ENCODE measurements around the gene G6PC1.

The G6PC1 gene

GRCh38 chr17:42917236-42917603, 16.6 kb downstream of the G6PC1 start:
- TF ChIP-seq CEBPB (IDR thresholded peaks at IDR 0.05), result no peak
- TF ChIP-seq TEAD4 (IDR thresholded peaks at IDR 0.05), result peak; percentile 81

DNA sequence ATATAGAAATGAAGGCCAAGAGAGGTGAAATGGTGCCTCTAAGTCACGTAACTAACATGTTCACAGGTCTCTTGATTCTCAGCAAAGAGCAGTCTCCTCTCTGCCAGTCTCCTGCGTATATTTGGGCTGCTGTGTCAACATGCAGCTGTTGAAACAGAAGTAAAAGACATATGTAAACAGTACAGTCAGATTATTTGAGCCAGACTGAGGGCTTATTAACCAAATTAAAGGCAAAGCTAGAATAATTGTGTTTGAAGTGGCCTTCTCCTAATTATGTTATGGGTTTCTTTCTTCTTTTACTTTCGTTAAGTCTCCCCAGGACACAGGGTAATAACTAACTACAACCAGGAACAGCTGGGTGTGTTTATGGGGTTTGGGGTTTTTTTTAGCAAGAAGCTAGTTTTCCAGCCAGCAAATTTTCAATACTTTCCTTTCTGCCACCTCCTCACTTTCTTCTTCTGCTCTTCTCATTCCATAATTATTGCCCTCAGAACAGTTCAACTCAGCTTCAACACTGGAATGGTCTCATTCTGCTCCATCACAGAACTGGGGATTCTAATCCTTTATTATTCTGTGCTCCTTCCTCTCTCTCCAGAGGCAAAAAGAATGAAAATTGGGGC, 18.4 kb downstream of the G6PC1 start:
- TF ChIP-seq TEAD4 (IDR thresholded peaks at IDR 0.05) (no peak), YY1 (IDR thresholded peaks at IDR 0.05; ENCODE audit: low read depth) (no peak), FOXM1 (IDR thresholded peaks at IDR 0.05; ENCODE audit: borderline replicate concordance, low read depth) (no peak), CREB1 (IDR thresholded peaks at IDR 0.05; ENCODE audit: low read depth) (no peak), ZBTB7A (IDR thresholded peaks at IDR 0.05; ENCODE audit: low read depth) (no peak), TAF1 (IDR thresholded peaks at IDR 0.05; ENCODE audit: low read depth) (no peak), CEBPB (IDR thresholded peaks at IDR 0.05) (no peak), REST (IDR thresholded peaks at IDR 0.05; ENCODE audit: low read depth) (no peak), TCF12 (IDR thresholded peaks at IDR 0.05; ENCODE audit: low read depth) (no peak), EGR1 (IDR thresholded peaks at IDR 0.05) (no peak), EP300 (IDR thresholded peaks at IDR 0.05; ENCODE audit: borderline replicate concordance) (no peak), NFIC (IDR thresholded peaks at IDR 0.05) (no peak), RAD21 (IDR thresholded peaks at IDR 0.05; ENCODE audit: low read depth) (no peak), USF1 (IDR thresholded peaks at IDR 0.05) (no peak)
- TF ChIP-seq, protein P1, sequence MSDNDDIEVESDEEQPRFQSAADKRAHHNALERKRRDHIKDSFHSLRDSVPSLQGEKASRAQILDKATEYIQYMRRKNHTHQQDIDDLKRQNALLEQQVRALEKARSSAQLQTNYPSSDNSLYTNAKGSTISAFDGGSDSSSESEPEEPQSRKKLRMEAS (IDR thresholded peaks at IDR 0.05), result no peak

DNA sequence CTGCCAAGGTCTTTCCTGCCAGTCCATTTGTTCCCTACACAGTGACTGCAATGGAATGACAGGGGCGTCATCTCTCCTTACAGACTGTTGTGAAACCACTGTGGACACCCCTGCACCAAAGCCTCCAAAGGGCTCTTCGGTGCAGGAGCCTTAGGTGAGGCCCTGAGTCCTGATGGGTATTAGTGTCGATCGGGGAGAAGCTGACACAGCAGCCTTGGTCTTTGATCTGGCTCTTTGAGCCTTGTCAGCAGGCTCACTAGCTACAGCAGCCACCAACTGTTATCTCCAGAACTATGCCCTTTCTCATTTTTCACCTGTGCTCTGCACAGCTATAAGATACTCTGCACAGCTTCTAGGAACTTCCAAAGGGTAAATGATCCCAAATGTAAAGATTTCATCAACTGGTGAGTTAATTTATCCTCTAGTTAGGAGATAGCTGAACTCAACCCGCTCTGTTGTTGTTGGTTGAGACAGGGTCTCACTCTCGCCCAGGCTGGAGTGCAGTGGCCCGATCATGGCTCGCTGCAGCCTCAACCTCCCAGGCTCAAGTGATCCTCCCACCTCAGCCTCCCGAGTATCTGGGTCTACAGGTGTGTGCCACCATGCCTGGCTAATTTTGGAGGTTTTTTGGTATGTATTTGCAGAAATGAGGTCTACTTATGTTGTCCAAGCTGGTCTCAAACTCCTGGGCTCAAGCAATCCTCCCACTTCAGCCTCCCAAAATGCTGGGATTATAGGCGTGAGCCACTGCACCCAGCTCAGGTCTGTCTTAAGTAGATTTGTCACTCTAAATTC, 19.7 kb downstream of the G6PC1 start:
- no peak for TF ChIP-seq YY1 (IDR thresholded peaks at IDR 0.05; ENCODE audit: low read depth)

DNA sequence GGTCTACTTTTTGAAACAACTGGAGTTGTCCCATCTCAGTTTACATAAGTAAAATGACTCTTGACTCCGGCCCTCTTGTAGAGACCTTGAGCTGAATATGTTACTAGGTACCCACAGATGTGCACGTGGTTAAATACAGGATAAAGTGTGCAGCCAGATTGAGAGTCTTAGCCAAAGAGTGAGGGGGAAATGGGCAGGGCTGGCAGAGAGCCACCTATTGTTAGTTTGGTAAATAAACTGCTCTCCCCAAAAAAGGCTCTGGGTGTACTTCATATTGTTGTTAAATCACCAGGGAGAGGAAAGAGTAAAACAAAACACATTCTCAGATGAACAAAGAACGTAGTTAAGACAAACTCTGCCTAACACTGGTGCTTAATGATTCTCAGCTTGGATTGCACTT, 20.3 kb downstream of the G6PC1 start:
- no peak for TF ChIP-seq ZBTB7A (IDR thresholded peaks at IDR 0.05; ENCODE audit: low read depth)
- no peak for TF ChIP-seq CREB1 (IDR thresholded peaks at IDR 0.05; ENCODE audit: low read depth)
- no peak for TF ChIP-seq TEAD4 (IDR thresholded peaks at IDR 0.05)
- no peak for TF ChIP-seq TCF12 (IDR thresholded peaks at IDR 0.05; ENCODE audit: low read depth)
- no peak for TF ChIP-seq RAD21 (IDR thresholded peaks at IDR 0.05; ENCODE audit: low read depth)
- no peak for TF ChIP-seq TAF1 (IDR thresholded peaks at IDR 0.05; ENCODE audit: low read depth)
- no peak for TF ChIP-seq NFIC (IDR thresholded peaks at IDR 0.05)
- no peak for TF ChIP-seq FOXM1 (IDR thresholded peaks at IDR 0.05; ENCODE audit: borderline replicate concordance, low read depth)
- no peak for TF ChIP-seq EGR1 (IDR thresholded peaks at IDR 0.05)
- TF ChIP-seq USF1 (IDR thresholded peaks at IDR 0.05), result no peak
- no peak for TF ChIP-seq EP300 (IDR thresholded peaks at IDR 0.05; ENCODE audit: borderline replicate concordance)
- TF ChIP-seq REST (IDR thresholded peaks at IDR 0.05; ENCODE audit: low read depth), result no peak
- TF ChIP-seq, protein P1 (IDR thresholded peaks at IDR 0.05), result no peak

- TF ChIP-seq EP300 (IDR thresholded peaks at IDR 0.05; ENCODE audit: borderline replicate concordance), result no peak
- TF ChIP-seq USF1 (IDR thresholded peaks at IDR 0.05), result no peak
- TF ChIP-seq CREB1 (IDR thresholded peaks at IDR 0.05; ENCODE audit: low read depth), result no peak
- TF ChIP-seq NFIC (IDR thresholded peaks at IDR 0.05), result no peak
Measured at GRCh38 chr17:42922294-42922693, 21.7 kb downstream of the G6PC1 start.

DNA sequence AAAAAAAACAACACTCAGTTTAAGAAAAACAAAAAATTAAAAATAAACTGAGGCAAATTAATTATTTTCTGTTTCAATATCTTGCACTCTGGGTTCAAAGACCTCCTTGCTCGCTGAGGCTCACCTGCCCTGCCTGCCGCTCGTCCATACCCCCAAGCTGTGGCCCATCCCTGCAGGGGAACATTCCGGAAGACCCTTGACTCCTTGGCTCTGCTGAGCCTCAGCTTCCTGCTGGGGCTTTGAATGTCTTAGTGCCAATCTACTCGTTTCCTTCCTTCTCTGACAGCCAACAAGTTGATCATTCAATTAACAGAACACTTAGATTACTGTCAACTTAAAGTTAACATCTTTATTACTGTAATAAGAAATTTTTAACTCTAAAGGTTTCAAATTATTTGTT, 24.3 kb downstream of the G6PC1 start:
- no peak for TF ChIP-seq FOXM1 (IDR thresholded peaks at IDR 0.05; ENCODE audit: borderline replicate concordance, low read depth)
- TF ChIP-seq REST (IDR thresholded peaks at IDR 0.05; ENCODE audit: low read depth), result no peak
- no peak for TF ChIP-seq CEBPB (IDR thresholded peaks at IDR 0.05)
- no peak for TF ChIP-seq TEAD4 (IDR thresholded peaks at IDR 0.05)
- TF ChIP-seq YY1 (IDR thresholded peaks at IDR 0.05; ENCODE audit: low read depth), result no peak
- TF ChIP-seq TCF12 (IDR thresholded peaks at IDR 0.05; ENCODE audit: low read depth), result no peak
- TF ChIP-seq EGR1 (IDR thresholded peaks at IDR 0.05), result no peak
- TF ChIP-seq USF1 (IDR thresholded peaks at IDR 0.05), result no peak
- TF ChIP-seq RAD21 (IDR thresholded peaks at IDR 0.05; ENCODE audit: low read depth), result no peak

Measured in Ishikawa (cell line).